ENCODE measurements around the gene BBS12. TPM values are rescaled to one million over a fixed set of nuclear protein-coding genes. Genes with fewer than 3 reads are reported as not detected.

BBS12 gene
- total and polyA plus RNA-seq, 9 of the 15 experiments (the other 6 are each of a cell fraction or from before 2014, with no cell fraction given) = 2.7 to 6.5 (median 3.3) TPM

GRCh38 chr4:122765692-122766352 is 33.3 kb downstream of the BBS12 start (continued):
- TF ChIP-seq, protein P1, sequence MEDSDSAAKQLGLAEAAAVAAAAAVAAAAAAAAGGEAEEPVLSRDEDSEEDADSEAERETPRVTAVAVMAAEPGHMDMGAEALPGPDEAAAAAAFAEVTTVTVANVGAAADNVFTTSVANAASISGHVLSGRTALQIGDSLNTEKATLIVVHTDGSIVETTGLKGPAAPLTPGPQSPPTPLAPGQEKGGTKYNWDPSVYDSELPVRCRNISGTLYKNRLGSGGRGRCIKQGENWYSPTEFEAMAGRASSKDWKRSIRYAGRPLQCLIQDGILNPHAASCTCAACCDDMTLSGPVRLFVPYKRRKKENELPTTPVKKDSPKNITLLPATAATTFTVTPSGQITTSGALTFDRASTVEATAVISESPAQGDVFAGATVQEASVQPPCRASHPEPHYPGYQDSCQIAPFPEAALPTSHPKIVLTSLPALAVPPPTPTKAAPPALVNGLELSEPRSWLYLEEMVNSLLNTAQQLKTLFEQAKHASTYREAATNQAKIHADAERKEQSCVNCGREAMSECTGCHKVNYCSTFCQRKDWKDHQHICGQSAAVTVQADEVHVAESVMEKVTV (CRISPR knock-in tag; IDR thresholded peaks at IDR 0.05) = no peak
- TF ChIP-seq TCF3 (CRISPR knock-in tag; IDR thresholded peaks at IDR 0.05) = peak; percentile 71; the same call in 1 of the 2 replicates
- no peak for TF ChIP-seq ASH1L (IDR thresholded peaks at IDR 0.05; ENCODE audit: borderline replicate concordance, low read depth, partially characterized antibody)
- TF ChIP-seq ZNF347 (CRISPR knock-in tag; IDR thresholded peaks at IDR 0.05; ENCODE audit: low read depth) = no peak
- TF ChIP-seq, protein P2, sequence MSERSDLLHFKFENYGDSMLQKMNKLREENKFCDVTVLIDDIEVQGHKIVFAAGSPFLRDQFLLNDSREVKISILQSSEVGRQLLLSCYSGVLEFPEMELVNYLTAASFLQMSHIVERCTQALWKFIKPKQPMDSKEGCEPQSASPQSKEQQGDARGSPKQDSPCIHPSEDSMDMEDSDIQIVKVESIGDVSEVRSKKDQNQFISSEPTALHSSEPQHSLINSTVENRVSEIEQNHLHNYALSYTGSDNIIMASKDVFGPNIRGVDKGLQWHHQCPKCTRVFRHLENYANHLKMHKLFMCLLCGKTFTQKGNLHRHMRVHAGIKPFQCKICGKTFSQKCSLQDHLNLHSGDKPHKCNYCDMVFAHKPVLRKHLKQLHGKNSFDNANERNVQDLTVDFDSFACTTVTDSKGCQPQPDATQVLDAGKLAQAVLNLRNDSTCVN (CRISPR knock-in tag; IDR thresholded peaks at IDR 0.05) = no peak
- TF ChIP-seq DACH1 (IDR thresholded peaks at IDR 0.05; ENCODE audit: partially characterized antibody) = no peak
- no peak for TF ChIP-seq GTF2F1 (IDR thresholded peaks at IDR 0.05; ENCODE audit: low read depth, low read length)
- TF ChIP-seq RCOR1 (IDR thresholded peaks at IDR 0.05; ENCODE audit: borderline replicate concordance in 1 of 2, low read depth in 2 of 2, low read length in 2 of 2) = peak in 1 of 2 experiments; percentile 75; a peak in 2 of 4 replicates
- TF ChIP-seq BRD9 (IDR thresholded peaks at IDR 0.05; ENCODE audit: low read depth, partially characterized antibody) = peak; percentile 53
- peak in 1 of 2 experiments; percentile 38; a peak in 1 of 4 replicates for TF ChIP-seq TBL1XR1 (IDR thresholded peaks at IDR 0.05; ENCODE audit: low read length in 2 of 2)
- TF ChIP-seq CAMTA2 (CRISPR knock-in tag; conservative IDR thresholded peaks at IDR 0.05) = no peak
- TF ChIP-seq, protein P3, sequence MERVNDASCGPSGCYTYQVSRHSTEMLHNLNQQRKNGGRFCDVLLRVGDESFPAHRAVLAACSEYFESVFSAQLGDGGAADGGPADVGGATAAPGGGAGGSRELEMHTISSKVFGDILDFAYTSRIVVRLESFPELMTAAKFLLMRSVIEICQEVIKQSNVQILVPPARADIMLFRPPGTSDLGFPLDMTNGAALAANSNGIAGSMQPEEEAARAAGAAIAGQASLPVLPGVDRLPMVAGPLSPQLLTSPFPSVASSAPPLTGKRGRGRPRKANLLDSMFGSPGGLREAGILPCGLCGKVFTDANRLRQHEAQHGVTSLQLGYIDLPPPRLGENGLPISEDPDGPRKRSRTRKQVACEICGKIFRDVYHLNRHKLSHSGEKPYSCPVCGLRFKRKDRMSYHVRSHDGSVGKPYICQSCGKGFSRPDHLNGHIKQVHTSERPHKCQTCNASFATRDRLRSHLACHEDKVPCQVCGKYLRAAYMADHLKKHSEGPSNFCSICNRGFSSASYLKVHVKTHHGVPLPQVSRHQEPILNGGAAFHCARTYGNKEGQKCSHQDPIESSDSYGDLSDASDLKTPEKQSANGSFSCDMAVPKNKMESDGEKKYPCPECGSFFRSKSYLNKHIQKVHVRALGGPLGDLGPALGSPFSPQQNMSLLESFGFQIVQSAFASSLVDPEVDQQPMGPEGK (CRISPR knock-in tag; IDR thresholded peaks at IDR 0.05; ENCODE audit: borderline replicate concordance) = no peak
- no peak for TF ChIP-seq NCOA2 (IDR thresholded peaks at IDR 0.05; ENCODE audit: partially characterized antibody in 2 of 2)
- no peak for TF ChIP-seq ESRRA (IDR thresholded peaks at IDR 0.05; ENCODE audit: borderline replicate concordance, low read depth)
- no peak for TF ChIP-seq TCFL5 (CRISPR knock-in tag; conservative IDR thresholded peaks at IDR 0.05)
- TF ChIP-seq L3MBTL2 (IDR thresholded peaks at IDR 0.05) = no peak
- peak; percentile 23 for TF ChIP-seq TAF1 (IDR thresholded peaks at IDR 0.05; ENCODE audit: control insufficient read depth, extremely low read depth, insufficient read depth, low read length, severe bottlenecking)
- no peak; the same call in 1 of the 2 replicates for TF ChIP-seq CREM (IDR thresholded peaks at IDR 0.05; ENCODE audit: low read depth)
- TF ChIP-seq ZNF830 (CRISPR knock-in tag; IDR thresholded peaks at IDR 0.05) = no peak
- no peak for TF ChIP-seq ZNF3 (CRISPR knock-in tag; IDR thresholded peaks at IDR 0.05)
- TF ChIP-seq CEBPB (tag; IDR thresholded peaks at IDR 0.05) = no peak
- no peak for TF ChIP-seq ZNF41 (CRISPR knock-in tag; conservative IDR thresholded peaks at IDR 0.05)
- TF ChIP-seq ZNF232 (CRISPR knock-in tag; IDR thresholded peaks at IDR 0.05) = no peak
- TF ChIP-seq PML (IDR thresholded peaks at IDR 0.05; ENCODE audit: low read length) = 0 out of 2 replicates have a peak, but pooled peaks have one; percentile 27
- TF ChIP-seq BHLHE40 (IDR thresholded peaks at IDR 0.05; ENCODE audit: low read length) = peak; percentile 47; the same call in 1 of the 2 replicates
- no peak for TF ChIP-seq HNRNPL (IDR thresholded peaks at IDR 0.05; ENCODE audit: low read depth, low read length)

All from K562 (cell line).